ENCODE results near the gene DAP.
A peak's percentile ranks its signal among the peaks of the same experiment; 100 is the strongest.

DAP gene

GRCh38 chr5:10747678-10748622, 13.1 kb downstream of the DAP start:
- no peaks in the 10 kb centered on the region for H3K27me3 Mint-ChIP-seq (ENCODE audit: low read depth)
- peaks cover 13% of the 10 kb centered on the region for H3K4me1 Mint-ChIP-seq
- TF ChIP-seq CTCF (IDR thresholded peaks at IDR 0.05; ENCODE audit: unreplicated experiment in 3 of 3) = no peak
- H3K36me3 Mint-ChIP-seq (ENCODE audit: low read depth) = peaks cover 60% of the 10 kb centered on the region
- H3K9me3 Mint-ChIP-seq = peaks cover 8% of the 10 kb centered on the region
- peak overlapping the region in 2 of 3 experiments; percentile 10 to 43 for H3K27ac Mint-ChIP-seq
- no peak overlapping the region for H3K4me3 Mint-ChIP-seq

DNA sequence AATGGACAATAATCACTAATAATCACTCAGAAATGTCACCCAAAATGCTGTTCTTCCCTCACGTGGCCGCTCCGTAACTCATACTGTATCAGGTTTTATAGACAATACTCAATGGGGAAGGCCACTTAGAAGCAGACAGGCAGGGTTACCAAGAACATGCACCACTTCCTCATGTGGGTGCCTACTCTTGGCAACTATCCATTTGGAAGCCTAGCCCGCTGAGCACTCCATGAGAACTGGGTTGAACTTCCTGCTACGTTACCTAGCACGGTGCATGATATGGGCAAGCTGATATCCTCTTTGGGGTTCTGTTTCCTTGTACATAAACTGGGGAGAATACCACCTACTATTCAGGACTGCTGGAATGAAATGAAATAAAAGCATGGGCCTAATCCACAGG, 14.3 kb downstream of the DAP start:
- H3K27ac Mint-ChIP-seq = no peak overlapping the region
- peaks cover 17% of the 10 kb centered on the region for H3K9me3 Mint-ChIP-seq
- no peak overlapping the region for H3K4me3 Mint-ChIP-seq
- peaks cover 71% of the 10 kb centered on the region for H3K36me3 Mint-ChIP-seq (ENCODE audit: low read depth)
- H3K27me3 Mint-ChIP-seq (ENCODE audit: low read depth) = no peaks in the 10 kb centered on the region
- TF ChIP-seq CTCF (IDR thresholded peaks at IDR 0.05; ENCODE audit: unreplicated experiment in 3 of 3) = no peak
- H3K4me1 Mint-ChIP-seq = peaks cover 5% of the 10 kb centered on the region

- no peaks in the 10 kb centered on the region for H3K4me1 Mint-ChIP-seq
- no peak overlapping the region for H3K4me3 Mint-ChIP-seq
- H3K27me3 Mint-ChIP-seq (ENCODE audit: low read depth) = no peaks in the 10 kb centered on the region
- peaks cover 83% of the 10 kb centered on the region for H3K36me3 Mint-ChIP-seq (ENCODE audit: low read depth)
- TF ChIP-seq CTCF (IDR thresholded peaks at IDR 0.05; ENCODE audit: unreplicated experiment in 3 of 3) = no peak
- no peak overlapping the region for H3K27ac Mint-ChIP-seq
- H3K9me3 Mint-ChIP-seq = peaks cover 31% of the 10 kb centered on the region
Measured at GRCh38 chr5:10745133-10745532, 15.9 kb downstream of the DAP start.

DNA sequence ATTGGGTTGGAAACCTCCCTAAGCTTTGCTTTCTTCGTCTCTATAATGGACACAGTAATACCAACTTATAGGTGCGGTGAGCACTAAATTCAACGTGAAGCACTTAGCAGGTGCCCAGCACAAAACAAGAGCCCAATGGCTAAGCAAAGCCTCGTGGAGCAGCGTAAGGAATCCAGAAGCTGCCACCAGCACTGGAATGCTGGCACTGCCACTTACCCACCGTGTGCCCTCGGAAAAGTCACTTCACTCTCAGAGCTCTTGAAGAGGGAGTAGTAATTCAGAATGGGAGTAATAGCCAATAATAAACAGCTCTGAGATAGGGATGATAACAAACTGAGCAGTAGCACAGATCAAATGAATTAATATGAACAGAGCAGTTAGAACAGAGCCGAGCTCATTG, 16.4 kb downstream of the DAP start:
- H3K9me3 Mint-ChIP-seq = peaks cover 36% of the 10 kb centered on the region
- no peaks in the 10 kb centered on the region for H3K4me1 Mint-ChIP-seq
- peaks cover 83% of the 10 kb centered on the region for H3K36me3 Mint-ChIP-seq (ENCODE audit: low read depth)
- no peak overlapping the region for H3K4me3 Mint-ChIP-seq
- TF ChIP-seq CTCF (IDR thresholded peaks at IDR 0.05; ENCODE audit: unreplicated experiment in 3 of 3) = no peak
- no peaks in the 10 kb centered on the region for H3K27me3 Mint-ChIP-seq (ENCODE audit: low read depth)
- no peak overlapping the region for H3K27ac Mint-ChIP-seq

- no peak for TF ChIP-seq CTCF (IDR thresholded peaks at IDR 0.05; ENCODE audit: unreplicated experiment in 3 of 3)
- H3K27ac Mint-ChIP-seq = no peak overlapping the region
- no peaks in the 10 kb centered on the region for H3K4me1 Mint-ChIP-seq
- H3K4me3 Mint-ChIP-seq = no peak overlapping the region
- no peaks in the 10 kb centered on the region for H3K27me3 Mint-ChIP-seq (ENCODE audit: low read depth)
- H3K36me3 Mint-ChIP-seq (ENCODE audit: low read depth) = peaks cover 89% of the 10 kb centered on the region
- H3K9me3 Mint-ChIP-seq = peaks cover 39% of the 10 kb centered on the region
Measured at GRCh38 chr5:10743951-10744350, 17.1 kb downstream of the DAP start.

- no peaks in the 10 kb centered on the region for H3K27me3 Mint-ChIP-seq (ENCODE audit: low read depth)
- peaks cover 92% of the 10 kb centered on the region for H3K36me3 Mint-ChIP-seq (ENCODE audit: low read depth)
- no peaks in the 10 kb centered on the region for H3K4me1 Mint-ChIP-seq
- no peak for TF ChIP-seq CTCF (IDR thresholded peaks at IDR 0.05; ENCODE audit: unreplicated experiment in 3 of 3)
- H3K27ac Mint-ChIP-seq = no peak overlapping the region
- peaks cover 41% of the 10 kb centered on the region for H3K9me3 Mint-ChIP-seq
- H3K4me3 Mint-ChIP-seq = no peak overlapping the region
Measured at GRCh38 chr5:10743526-10743925, 17.5 kb downstream of the DAP start.
